HFF-Myc (cell line): ENCODE measurements around the gene RBM39.
"Not testable (repeated sequence)": the region's sequence is repeated elsewhere in the genome, so short reads cannot be mapped to it uniquely, and the experiment has no call there.

ENCODE experiments used
- DNase-seq: peaks from one replicate; pipeline ENCODE4 v3.0.0-alpha.2; 2011; ENCODE audit warnings: low read depth; ENCODE audit errors: extremely low read depth
- H3K4me3 ChIP-seq: replicated peaks from 2 replicates; pipeline ENCODE4 v1.5.1; 2011; ENCODE audit warnings: low read depth, mild to moderate bottlenecking, control low read depth, low read length
- CTCF ChIP-seq: IDR thresholded peaks from 2 replicates; pipeline ENCODE4 v1.5.1; 2012; ENCODE audit warnings: mild to moderate bottlenecking, low read depth, low read length, control low read depth; ENCODE audit errors: missing control alignments

Gene RBM39

GRCh38 chr20:35767683-35768481 lies 25.8 kb upstream of the RBM39 start:
- no peak overlapping the region for H3K4me3 ChIP-seq
- no peak for DNase-seq
- no peak for TF ChIP-seq CTCF

GRCh38 chr20:35766843-35767242 lies 24.8 kb upstream of the RBM39 start:
- no peak for TF ChIP-seq CTCF
- no peak for DNase-seq
- no peak overlapping the region for H3K4me3 ChIP-seq

- not testable (repeated sequence) for H3K4me3 ChIP-seq, DNase-seq
Measured at GRCh38 chr20:35764936-35765335, 22.9 kb upstream of the RBM39 start.

GRCh38 chr20:35762461-35762860 lies 20.4 kb upstream of the RBM39 start:
- DNase-seq: no peak
- no peak overlapping the region for H3K4me3 ChIP-seq

GRCh38 chr20:35761548-35761947 lies 19.5 kb upstream of the RBM39 start:
- not testable (repeated sequence) for H3K4me3 ChIP-seq, DNase-seq

More at GRCh38 chr20:35762461-35762860, 20.4 kb upstream of the RBM39 start:
- no peak for TF ChIP-seq CTCF

- no peak overlapping the region for H3K4me3 ChIP-seq
- no peak for DNase-seq
- no peak for TF ChIP-seq CTCF
Measured at GRCh38 chr20:35757098-35757705, 15.1 kb upstream of the RBM39 start.

GRCh38 chr20:35756404-35756803 lies 14.3 kb upstream of the RBM39 start:
- TF ChIP-seq CTCF: no peak
- no peak for DNase-seq
- no peak overlapping the region for H3K4me3 ChIP-seq

- DNase-seq: no peak
- no peak overlapping the region for H3K4me3 ChIP-seq
- TF ChIP-seq CTCF: no peak
Measured at GRCh38 chr20:35750611-35751010, 8.6 kb upstream of the RBM39 start.

- H3K4me3 ChIP-seq, DNase-seq: not testable (repeated sequence)
Measured at GRCh38 chr20:35744492-35744841, 2.4 kb upstream of the RBM39 start.
